OCI-LY1 (cell line): ENCODE data around the gene PRKACB.

ENCODE experiments used
- EZH2 ChIP-seq: fragments of 200-600 bp; sonication (generic), shearing (Covaris generic); IDR thresholded peaks from 2 replicates; pipeline ENCODE4 v1.8.0; 2017; ENCODE audit warnings: borderline replicate concordance, mixed run types, mild to moderate bottlenecking, antibody characterized with exemption, low read length, moderate library complexity, mixed read lengths
- TF ChIP-seq, protein P1 (sequence below): fragments of 200-600 bp; sonication (generic), shearing (Covaris generic); IDR thresholded peaks from 2 replicates; pipeline ENCODE4 v1.5.1; 2017; ENCODE audit warnings: mild to moderate bottlenecking, antibody characterized with exemption, low read length, moderate library complexity, mixed read lengths

DNA sequence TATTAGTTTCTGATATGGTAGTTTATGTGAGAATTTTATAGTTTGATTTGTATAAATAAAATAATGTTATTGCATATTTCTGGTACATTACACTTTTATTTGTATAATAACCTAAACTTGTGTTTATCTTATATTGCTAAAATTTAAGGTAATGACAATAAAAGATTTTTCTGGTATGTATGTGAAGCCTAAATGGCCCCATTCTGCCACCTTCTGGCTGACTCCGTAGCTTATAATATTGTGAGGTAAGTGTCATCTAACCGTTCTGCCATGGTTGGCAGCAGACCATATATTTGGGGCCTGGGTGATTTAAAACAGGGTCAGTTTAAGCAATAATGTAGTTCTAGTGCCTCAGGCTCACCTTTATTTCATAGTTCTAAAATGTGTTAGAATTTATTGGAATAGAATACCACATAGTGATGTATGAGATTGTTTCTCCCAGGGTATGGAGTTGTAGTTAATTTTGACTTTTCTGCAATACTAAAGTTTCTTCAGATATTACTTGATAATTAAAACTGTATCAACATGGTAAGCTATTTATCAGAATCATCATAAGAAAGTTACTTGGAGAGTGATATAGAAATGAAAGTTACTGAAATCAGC, 21.2 kb upstream of the PRKACB start:
- TF ChIP-seq EZH2: no peak
- TF ChIP-seq, protein P1, sequence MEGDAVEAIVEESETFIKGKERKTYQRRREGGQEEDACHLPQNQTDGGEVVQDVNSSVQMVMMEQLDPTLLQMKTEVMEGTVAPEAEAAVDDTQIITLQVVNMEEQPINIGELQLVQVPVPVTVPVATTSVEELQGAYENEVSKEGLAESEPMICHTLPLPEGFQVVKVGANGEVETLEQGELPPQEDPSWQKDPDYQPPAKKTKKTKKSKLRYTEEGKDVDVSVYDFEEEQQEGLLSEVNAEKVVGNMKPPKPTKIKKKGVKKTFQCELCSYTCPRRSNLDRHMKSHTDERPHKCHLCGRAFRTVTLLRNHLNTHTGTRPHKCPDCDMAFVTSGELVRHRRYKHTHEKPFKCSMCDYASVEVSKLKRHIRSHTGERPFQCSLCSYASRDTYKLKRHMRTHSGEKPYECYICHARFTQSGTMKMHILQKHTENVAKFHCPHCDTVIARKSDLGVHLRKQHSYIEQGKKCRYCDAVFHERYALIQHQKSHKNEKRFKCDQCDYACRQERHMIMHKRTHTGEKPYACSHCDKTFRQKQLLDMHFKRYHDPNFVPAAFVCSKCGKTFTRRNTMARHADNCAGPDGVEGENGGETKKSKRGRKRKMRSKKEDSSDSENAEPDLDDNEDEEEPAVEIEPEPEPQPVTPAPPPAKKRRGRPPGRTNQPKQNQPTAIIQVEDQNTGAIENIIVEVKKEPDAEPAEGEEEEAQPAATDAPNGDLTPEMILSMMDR: peak; percentile 78
